HUES48 (cell line): Measurements from ENCODE around the gene TEAD1.

Experiments used
- H3K27ac ChIP-seq: one replicate; pipeline ENCODE4 v1.7.0; 2013; ENCODE audit warnings: low read depth, low read length, inconsistent platforms
- H3K27me3 ChIP-seq: 2 replicates; pipeline ENCODE4 v1.6.1; 2013; ENCODE audit warnings: mild to moderate bottlenecking, low read length; ENCODE audit not compliant: control insufficient read depth, insufficient read depth
- H3K36me3 ChIP-seq: 2 replicates; pipeline ENCODE4 v1.6.1; 2013; ENCODE audit warnings: low read length; ENCODE audit not compliant: control insufficient read depth, insufficient read depth
- H3K4me1 ChIP-seq: 2 replicates; pipeline ENCODE4 v1.6.1; 2013; ENCODE audit warnings: mild to moderate bottlenecking, low read length; ENCODE audit not compliant: control insufficient read depth, insufficient read depth
- H3K4me3 ChIP-seq: 2 replicates; pipeline ENCODE4 v1.5.1; 2013; ENCODE audit warnings: mild to moderate bottlenecking, low read depth, low read length
- H3K9ac ChIP-seq: 2 replicates; pipeline ENCODE4 v1.6.1; 2013; ENCODE audit warnings: mild to moderate bottlenecking, low read depth, low read length, moderate library complexity
- H3K9me3 ChIP-seq: 2 replicates; pipeline ENCODE4 v1.6.1; 2013; ENCODE audit warnings: low read length; ENCODE audit not compliant: control insufficient read depth, insufficient read depth

The TEAD1 gene

GRCh38 chr11:12827929-12828812 is 153.9 kb downstream of the TEAD1 start:
- no peaks in the 10 kb centered on the region for H3K36me3 ChIP-seq
- peak overlapping the region; percentile 40 for H3K9ac ChIP-seq
- H3K4me3 ChIP-seq, result peak overlapping the region; percentile 61
- no peaks in the 10 kb centered on the region for H3K9me3 ChIP-seq
- no peaks in the 10 kb centered on the region for H3K27me3 ChIP-seq
- peaks cover 86% of the 10 kb centered on the region for H3K4me1 ChIP-seq
- peak overlapping the region; percentile 87 for H3K27ac ChIP-seq

DNA sequence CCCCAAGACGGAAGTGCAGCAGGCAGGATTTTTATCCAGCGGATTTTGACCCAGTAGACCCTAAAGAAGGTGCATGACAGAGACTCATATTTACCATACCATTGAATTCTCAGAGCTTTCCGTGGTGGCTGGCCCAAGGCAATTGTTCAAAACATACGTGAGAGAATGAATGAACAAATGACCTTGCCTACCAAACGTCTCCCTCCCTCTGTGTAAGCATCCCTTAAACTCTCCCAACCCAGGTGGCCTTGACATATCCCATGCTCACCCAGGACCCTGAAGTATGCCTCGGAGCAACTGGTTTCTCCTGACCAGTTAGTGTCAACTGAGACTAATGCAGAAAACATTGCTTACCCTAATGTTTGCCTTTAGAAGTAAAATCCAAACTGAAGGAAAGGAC is 154.9 kb downstream of the TEAD1 start:
- H3K4me3 ChIP-seq, result peak overlapping the region; percentile 61
- H3K9me3 ChIP-seq, result no peaks in the 10 kb centered on the region
- no peaks in the 10 kb centered on the region for H3K36me3 ChIP-seq
- H3K9ac ChIP-seq, result peak overlapping the region; percentile 30
- peak overlapping the region; percentile 87 for H3K27ac ChIP-seq
- H3K4me1 ChIP-seq, result peaks cover 85% of the 10 kb centered on the region
- no peaks in the 10 kb centered on the region for H3K27me3 ChIP-seq

GRCh38 chr11:12829540-12830314 is 155.5 kb downstream of the TEAD1 start:
- no peaks in the 10 kb centered on the region for H3K27me3 ChIP-seq
- no peaks in the 10 kb centered on the region for H3K36me3 ChIP-seq
- 0 out of 2 replicates have a peak overlapping the region, but pooled peaks have one; percentile 30 for H3K9ac ChIP-seq
- peaks cover 79% of the 10 kb centered on the region for H3K4me1 ChIP-seq
- H3K27ac ChIP-seq, result peak overlapping the region; percentile 87
- no peak overlapping the region for H3K4me3 ChIP-seq
- H3K9me3 ChIP-seq, result no peaks in the 10 kb centered on the region

DNA sequence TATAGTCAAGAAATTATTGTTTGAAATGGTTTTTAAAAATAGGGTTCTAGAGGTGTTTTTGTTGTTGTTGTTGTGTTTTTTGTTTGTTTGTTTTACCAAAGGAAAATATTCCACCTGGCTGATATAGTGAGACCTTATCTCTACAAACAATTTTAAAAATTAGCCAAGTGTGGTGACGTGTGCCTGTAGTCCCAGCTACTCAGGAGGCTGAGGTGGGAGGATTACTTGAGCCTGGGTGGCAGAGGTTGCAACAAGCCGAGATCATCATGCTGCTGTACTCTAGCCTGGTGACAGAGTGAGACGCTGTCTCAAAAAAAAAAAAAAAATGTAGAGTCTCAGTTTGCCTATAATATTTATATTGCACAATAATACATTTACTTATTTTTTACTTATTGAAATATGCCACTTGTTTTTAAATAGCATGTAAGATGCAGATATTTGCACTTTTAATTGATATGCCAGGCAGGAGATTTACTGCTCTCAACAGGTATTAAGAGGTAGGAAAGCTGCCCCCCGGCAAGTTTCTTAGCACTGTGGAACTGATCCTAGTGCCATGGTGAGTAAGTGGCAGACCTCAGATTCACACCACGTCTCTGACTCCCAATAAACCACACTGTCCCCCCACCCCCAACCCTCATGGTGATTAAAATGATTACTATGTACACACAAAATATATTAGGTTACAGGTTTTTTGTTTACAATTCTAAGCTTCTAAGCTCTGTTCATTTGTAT is 157.4 kb downstream of the TEAD1 start:
- Histone ChIP-seq H3K9ac (no peak overlapping the region), H3K4me3 (no peak overlapping the region), H3K9me3 (no peaks in the 10 kb centered on the region), H3K36me3 (no peaks in the 10 kb centered on the region), H3K27me3 (no peaks in the 10 kb centered on the region), H3K4me1 (peaks cover 60% of the 10 kb centered on the region), H3K27ac (no peak overlapping the region)

- Histone ChIP-seq H3K9me3 (no peaks in the 10 kb centered on the region), H3K27me3 (no peaks in the 10 kb centered on the region), H3K4me3 (no peak overlapping the region), H3K4me1 (peaks cover 50% of the 10 kb centered on the region), H3K9ac (no peak overlapping the region), H3K27ac (no peak overlapping the region), H3K36me3 (no peaks in the 10 kb centered on the region)
These were observed 158.4 kb downstream of the TEAD1 start for GRCh38 chr11:12832480-12833224.

- Histone ChIP-seq H3K9ac (no peak overlapping the region), H3K36me3 (no peaks in the 10 kb centered on the region), H3K9me3 (no peaks in the 10 kb centered on the region), H3K27ac (no peak overlapping the region), H3K4me3 (no peak overlapping the region), H3K27me3 (no peaks in the 10 kb centered on the region), H3K4me1 (peaks cover 36% of the 10 kb centered on the region)
These were observed 159.9 kb downstream of the TEAD1 start for GRCh38 chr11:12834166-12834565.

DNA sequence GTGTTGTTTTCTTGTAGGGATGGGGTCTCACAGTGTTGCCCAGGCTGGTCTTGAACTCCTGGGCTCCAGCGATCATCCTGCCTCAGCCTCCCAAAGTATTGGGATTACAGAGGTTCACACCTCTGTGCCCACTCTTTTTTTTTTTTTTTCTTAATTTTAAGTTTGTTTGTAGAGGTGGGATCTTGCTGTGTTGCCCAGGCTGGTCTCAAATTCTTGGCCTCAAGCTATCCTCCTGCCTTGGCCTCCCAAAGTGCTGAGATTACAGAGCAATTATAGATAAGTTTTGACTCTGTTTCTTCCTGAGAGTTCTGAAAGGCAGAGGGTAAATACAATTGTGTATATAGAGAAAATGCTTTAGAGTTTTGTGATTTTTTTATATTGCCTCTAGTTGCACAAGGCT is 160.4 kb downstream of the TEAD1 start:
- Histone ChIP-seq H3K27ac (no peak overlapping the region), H3K9me3 (no peaks in the 10 kb centered on the region), H3K27me3 (no peaks in the 10 kb centered on the region), H3K4me3 (no peak overlapping the region), H3K4me1 (peaks cover 31% of the 10 kb centered on the region), H3K36me3 (no peaks in the 10 kb centered on the region), H3K9ac (no peak overlapping the region)

DNA sequence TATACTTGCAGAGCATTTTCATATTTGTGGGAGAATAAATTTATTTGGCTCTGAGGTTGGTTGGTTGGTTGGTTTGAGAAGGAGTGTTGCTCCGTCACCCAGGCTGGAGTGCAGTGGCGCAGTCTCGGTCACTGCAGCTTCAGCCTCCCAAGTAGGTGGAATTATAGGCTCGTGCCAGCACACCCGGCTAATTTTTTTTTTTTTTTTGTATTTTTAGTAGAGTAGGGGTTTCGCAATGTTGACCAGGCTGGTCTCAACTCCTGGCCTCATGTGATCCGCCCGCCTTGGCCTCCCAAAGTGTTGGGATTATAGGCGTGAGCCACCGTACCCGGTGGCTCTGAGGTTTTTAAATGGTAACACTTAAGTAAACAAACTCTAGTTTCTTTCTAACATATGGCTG is 161.1 kb downstream of the TEAD1 start:
- Histone ChIP-seq H3K4me1 (peaks cover 27% of the 10 kb centered on the region), H3K4me3 (no peak overlapping the region), H3K9me3 (no peaks in the 10 kb centered on the region), H3K27me3 (no peaks in the 10 kb centered on the region), H3K9ac (no peak overlapping the region), H3K36me3 (no peaks in the 10 kb centered on the region), H3K27ac (no peak overlapping the region)

GRCh38 chr11:12838463-12839123 is 164.4 kb downstream of the TEAD1 start:
- H3K27ac ChIP-seq, result no peak overlapping the region
- H3K4me3 ChIP-seq, result no peak overlapping the region
- no peaks in the 10 kb centered on the region for H3K27me3 ChIP-seq
- no peaks in the 10 kb centered on the region for H3K36me3 ChIP-seq
- H3K9me3 ChIP-seq, result no peaks in the 10 kb centered on the region
- H3K9ac ChIP-seq, result no peak overlapping the region
- peaks cover 37% of the 10 kb centered on the region for H3K4me1 ChIP-seq
